HEK293 (cell line): ENCODE data around the gene NOXO1.

ENCODE experiments used
- CTCF ChIA-PET: fragments of 350-600 bp; formaldehyde crosslinking; extraction: SDS; loops from one replicate; lab custom pipeline; 2021; ENCODE audit warnings: antibody characterized with exemption; lab: Yijun Ruan, JAX
- POLR2A ChIA-PET: fragments of 300-600 bp; formaldehyde crosslinking; extraction: SDS; loops from one replicate; lab custom pipeline; 2020; ENCODE audit warnings: antibody characterized with exemption, inconsistent platforms; lab: Yijun Ruan, JAX
- H3K27ac ChIP-seq: fragments of 200-500 bp; sonication (Bioruptor generic); 2 replicates; pipeline ENCODE4 v1.5.1; 2014; ENCODE audit warnings: low read depth, low read length, control low read depth, inconsistent platforms; ENCODE audit errors: extremely low read depth
- H3K36me3 ChIP-seq, 2 experiments: fragments of 200-500 bp in 1 of 2; sonication (Bioruptor generic) in 1 of 2; 1 replicate in 1 of 2; 2 replicates in 1 of 2; pipeline ENCODE4 v1.5.1; 2014 to 2017; ENCODE audit warnings: inconsistent platforms in 2 of 2, low read length in 2 of 2; ENCODE audit not compliant: control insufficient read depth in 2 of 2, insufficient read depth in 1 of 2
- H3K4me1 ChIP-seq: fragments of 200-500 bp; sonication (Bioruptor generic); 2 replicates; pipeline ENCODE4 v1.5.1; 2014; ENCODE audit warnings: mild to moderate bottlenecking, low read length, inconsistent platforms; ENCODE audit not compliant: control insufficient read depth, insufficient read depth
- H3K4me3 ChIP-seq: 2 replicates; pipeline ENCODE4 v1.5.1; 2011; ENCODE audit warnings: low read depth, mild to moderate bottlenecking, control low read depth, low read length, moderate library complexity
- H3K9me3 ChIP-seq: fragments of 200-500 bp; sonication (Bioruptor generic); 2 replicates; pipeline ENCODE4 v1.5.1; 2014; ENCODE audit warnings: low read depth, low read length, inconsistent platforms; ENCODE audit not compliant: control insufficient read depth, insufficient read depth
- EGR2 ChIP-seq: fragments of 450-650 bp; formaldehyde crosslinking; IDR thresholded peaks from 2 replicates; pipeline ENCODE4 v1.5.1; 2016; ENCODE audit warnings: low read depth, missing biosample characterization, missing genetic modification characterization
- ELK4 ChIP-seq: IDR thresholded peaks from 2 replicates; pipeline ENCODE4 v1.6.1; 2011; ENCODE audit warnings: mild to moderate bottlenecking, low read depth, low read length, borderline replicate concordance
- INSM2 ChIP-seq: fragments of 450-650 bp; formaldehyde crosslinking; IDR thresholded peaks from 2 replicates; pipeline ENCODE4 v1.5.1; 2016; ENCODE audit warnings: missing biosample characterization, missing genetic modification characterization
- PATZ1 ChIP-seq: fragments of 450-650 bp; formaldehyde crosslinking; IDR thresholded peaks from 2 replicates; pipeline ENCODE4 v1.5.1; 2016; ENCODE audit warnings: missing biosample characterization, missing genetic modification characterization
- PRDM10 ChIP-seq: fragments of 450-650 bp; formaldehyde crosslinking; IDR thresholded peaks from 2 replicates; pipeline ENCODE4 v1.5.1; 2016; ENCODE audit warnings: missing biosample characterization, missing genetic modification characterization
- PRDM4 ChIP-seq: fragments of 450-650 bp; formaldehyde crosslinking; IDR thresholded peaks from 2 replicates; pipeline ENCODE4 v1.5.1; 2017; ENCODE audit warnings: missing biosample characterization, missing genetic modification characterization
- SCRT2 ChIP-seq: fragments of 450-650 bp; formaldehyde crosslinking; IDR thresholded peaks from 2 replicates; pipeline ENCODE4 v1.5.1; 2016; ENCODE audit warnings: missing biosample characterization, missing genetic modification characterization
- WT1 ChIP-seq: fragments of 450-650 bp; formaldehyde crosslinking; IDR thresholded peaks from 2 replicates; pipeline ENCODE4 v1.5.1; 2016; ENCODE audit warnings: missing biosample characterization, missing genetic modification characterization
- ZFHX2 ChIP-seq: fragments of 450-650 bp; formaldehyde crosslinking; conservative IDR thresholded peaks from 2 replicates; pipeline ENCODE4 v1.5.1; 2016; ENCODE audit warnings: missing biosample characterization, missing genetic modification characterization
- ZFP37 ChIP-seq: fragments of 450-650 bp; formaldehyde crosslinking; IDR thresholded peaks from 2 replicates; pipeline ENCODE4 v1.5.1; 2016; ENCODE audit warnings: missing biosample characterization, missing genetic modification characterization
- ZIC2 ChIP-seq: fragments of 450-650 bp; formaldehyde crosslinking; IDR thresholded peaks from 2 replicates; pipeline ENCODE4 v1.5.1; 2016; ENCODE audit warnings: missing biosample characterization, missing genetic modification characterization
- ZNF121 ChIP-seq: fragments of 450-650 bp; formaldehyde crosslinking; IDR thresholded peaks from 2 replicates; pipeline ENCODE4 v1.5.1; 2016; ENCODE audit warnings: missing biosample characterization, missing genetic modification characterization
- ZNF362 ChIP-seq: fragments of 450-650 bp; formaldehyde crosslinking; IDR thresholded peaks from 2 replicates; pipeline ENCODE4 v1.5.1; 2016; ENCODE audit warnings: missing biosample characterization, missing genetic modification characterization
- ZNF433 ChIP-seq: fragments of 450-650 bp; formaldehyde crosslinking; IDR thresholded peaks from 2 replicates; pipeline ENCODE4 v1.5.1; 2016; ENCODE audit warnings: missing biosample characterization, missing genetic modification characterization, low read depth
- ZNF48 ChIP-seq: fragments of 450-650 bp; formaldehyde crosslinking; IDR thresholded peaks from 2 replicates; pipeline ENCODE4 v1.5.1; 2016; ENCODE audit warnings: missing biosample characterization, missing genetic modification characterization
- ZNF624 ChIP-seq: fragments of 450-650 bp; formaldehyde crosslinking; IDR thresholded peaks from 2 replicates; pipeline ENCODE4 v1.5.1; 2017; ENCODE audit warnings: missing biosample characterization, missing genetic modification characterization
- ZNF654 ChIP-seq: fragments of 450-650 bp; formaldehyde crosslinking; IDR thresholded peaks from 2 replicates; pipeline ENCODE4 v1.5.1; 2016; ENCODE audit warnings: low read depth, missing biosample characterization, missing genetic modification characterization
- ZNF707 ChIP-seq: fragments of 450-650 bp; formaldehyde crosslinking; IDR thresholded peaks from 2 replicates; pipeline ENCODE4 v1.5.1; 2016; ENCODE audit warnings: missing biosample characterization, missing genetic modification characterization
- ZSCAN16 ChIP-seq: fragments of 450-650 bp; formaldehyde crosslinking; IDR thresholded peaks from 2 replicates; pipeline ENCODE4 v1.5.1; 2016; ENCODE audit warnings: missing biosample characterization, missing genetic modification characterization

NOXO1 gene

GRCh38 chr16:2030036-2030435 lies 48.8 kb upstream of the NOXO1 start (continued):
- TF ChIP-seq ZNF433 (tag by site-specific recombination), result no peak
- peak; percentile 56 for TF ChIP-seq ZIC2

- CTCF ChIA-PET, result interaction anchor here (0.7 kb wide), 1 partner anchor 291 kb away, joined by 3 read pairs; no protein-coding TSS in a partner anchor
- TF ChIP-seq EGR2 (tag by site-specific recombination), result peak; percentile 48; the same call in 1 of the 2 replicates
- peak; percentile 49 for TF ChIP-seq ZFHX2
- no peak for TF ChIP-seq WT1 (tag by site-specific recombination)
- TF ChIP-seq, all 188 proteins: peak for 2
- H3K4me1 ChIP-seq, result no peaks in the 10 kb centered on the region
These were observed 48.1 kb upstream of the NOXO1 start for GRCh38 chr16:2029350-2029749.

GRCh38 chr16:2028620-2029220 lies 47.5 kb upstream of the NOXO1 start:
- no peaks in the 10 kb centered on the region; the same call in 1 of the 2 replicates for H3K4me1 ChIP-seq
- H3K27ac ChIP-seq, result no peak overlapping the region
- CTCF ChIA-PET, result interaction anchor here (1.1 to 2.1 kb wide), 2 partner anchors 21 to 112 kb away, joined by 5 to 10 read pairs; no protein-coding TSS in a partner anchor
- H3K36me3 ChIP-seq, result peaks cover 0 to 4% of the 10 kb centered on the region in 2 experiments; a peak in 1 of 3 replicates
- no peak overlapping the region for H3K4me3 ChIP-seq
- POLR2A ChIA-PET, result interaction anchor here (1.2 to 2.6 kb wide), 2 partner anchors 10 to 19 kb away, joined by 6 to 15 read pairs; partner anchors contain the start of genes NTHL1 and TSC2
- no peaks in the 10 kb centered on the region for H3K9me3 ChIP-seq
- TF ChIP-seq ZFP37 (tag by site-specific recombination), result no peak
- no peak for TF ChIP-seq ZSCAN16 (tag by site-specific recombination)
- TF ChIP-seq ZNF362 (tag by site-specific recombination), result no peak
- no peak for TF ChIP-seq PATZ1 (tag by site-specific recombination)
- peak; percentile 62 for TF ChIP-seq ZIC2
- TF ChIP-seq EGR2 (tag by site-specific recombination), result peak; percentile 66; the same call in 1 of the 2 replicates
- TF ChIP-seq ELK4, result no peak
- TF ChIP-seq ZNF48, result no peak
- TF ChIP-seq ZNF624 (tag by site-specific recombination), result no peak
- no peak for TF ChIP-seq ZNF121
- TF ChIP-seq INSM2 (tag by site-specific recombination), result no peak
- TF ChIP-seq ZNF654 (tag by site-specific recombination), result no peak
- TF ChIP-seq SCRT2 (tag by site-specific recombination), result peak; percentile 41; the same call in 1 of the 2 replicates
- TF ChIP-seq PRDM10 (tag by site-specific recombination), result no peak
- TF ChIP-seq PRDM4 (tag by site-specific recombination), result no peak
- peak; percentile 58 for TF ChIP-seq ZFHX2
- no peak for TF ChIP-seq ZNF707 (tag by site-specific recombination)

More at GRCh38 chr16:2029350-2029749, 48.1 kb upstream of the NOXO1 start:
- Histone ChIP-seq H3K27ac (no peak overlapping the region), H3K4me3 (no peak overlapping the region), H3K36me3 (peaks cover 0 to 4% of the 10 kb centered on the region in 2 experiments; a peak in 1 of 3 replicates), H3K9me3 (no peaks in the 10 kb centered on the region)
- POLR2A ChIA-PET, result interaction anchor here (1.6 kb wide), 1 partner anchor 126 kb away, joined by 3 read pairs; the partner anchor contains the start of gene TRAF7
